ENCODE data around the gene BRIP1. TPM values are rescaled to one million over a fixed set of nuclear protein-coding genes. Genes with fewer than 3 reads are reported as not detected.

Gene BRIP1
- total RNA-seq, 3 donors from 2014 or later (not counting 1 experiment from before 2014, with no cell fraction given) = 2.7 to 3.7 (median 2.9) TPM

GRCh38 chr17:61770752-61771533 lies 92.4 kb downstream of the BRIP1 start:
- no peaks in the 10 kb centered on the region for H3K27me3 Mint-ChIP-seq (ENCODE audit: low read depth in 2 of 2)
- no peak overlapping the region for H3K4me3 ChIP-seq (ENCODE audit: low read length)
- H3K4me1 ChIP-seq (ENCODE audit: control insufficient read depth, insufficient read depth, low read length) = no peaks in the 10 kb centered on the region
- intact Hi-C loops (cut with micrococcal nuclease) = no loop called here
- no peak overlapping the region for H3K27ac Mint-ChIP-seq
- H3K9me3 ChIP-seq (ENCODE audit: control insufficient read depth, insufficient read depth, low read length) = no peaks in the 10 kb centered on the region
- DNase-seq (no peak), ATAC-seq (no peak)
- no peak overlapping the region for H3K4me3 Mint-ChIP-seq
- no peaks in the 10 kb centered on the region for H3K4me1 Mint-ChIP-seq
- no CpG with 5 or more reads among the region's 2 CpGs for WGBS (ENCODE audit: insufficient coverage)
- H3K27ac ChIP-seq (ENCODE audit: low read length) = no peak overlapping the region
- no peaks in the 10 kb centered on the region for H3K27me3 ChIP-seq (ENCODE audit: control insufficient read depth, insufficient read depth, low read length)
- H3K36me3 ChIP-seq (ENCODE audit: control insufficient read depth, insufficient read depth, low read length) = no peaks in the 10 kb centered on the region
- peaks cover 3 to 7% of the 10 kb centered on the region in 2 donors for H3K9me3 Mint-ChIP-seq
- peaks cover 18% of the 10 kb centered on the region for H3K36me3 Mint-ChIP-seq
- no peak for TF ChIP-seq CTCF (IDR thresholded peaks at IDR 0.05)

- Mint-ChIP-seq H3K4me1 (no peaks in the 10 kb centered on the region), H3K27me3 (ENCODE audit: low read depth in 2 of 2) (no peaks in the 10 kb centered on the region), H3K9me3 (peaks cover 3 to 7% of the 10 kb centered on the region in 2 donors), H3K27ac (no peak overlapping the region), H3K4me3 (no peak overlapping the region), H3K36me3 (peaks cover 18% of the 10 kb centered on the region)
- Histone ChIP-seq H3K36me3 (ENCODE audit: control insufficient read depth, insufficient read depth, low read length) (no peaks in the 10 kb centered on the region), H3K9me3 (ENCODE audit: control insufficient read depth, insufficient read depth, low read length) (no peaks in the 10 kb centered on the region), H3K4me1 (ENCODE audit: control insufficient read depth, insufficient read depth, low read length) (no peaks in the 10 kb centered on the region), H3K27ac (ENCODE audit: low read length) (no peak overlapping the region), H3K4me3 (ENCODE audit: low read length) (no peak overlapping the region), H3K27me3 (ENCODE audit: control insufficient read depth, insufficient read depth, low read length) (no peaks in the 10 kb centered on the region)
- intact Hi-C loops (cut with micrococcal nuclease) = no loop called here
- no peak for ATAC-seq
- TF ChIP-seq CTCF (IDR thresholded peaks at IDR 0.05) = no peak
- no peak for DNase-seq
These were observed 93.3 kb downstream of the BRIP1 start for GRCh38 chr17:61770043-61770442.

GRCh38 chr17:61768405-61768804 lies 94.9 kb downstream of the BRIP1 start:
- Histone ChIP-seq H3K4me3 (ENCODE audit: low read length) (no peak overlapping the region), H3K36me3 (ENCODE audit: control insufficient read depth, insufficient read depth, low read length) (no peaks in the 10 kb centered on the region), H3K27ac (ENCODE audit: low read length) (no peak overlapping the region), H3K27me3 (ENCODE audit: control insufficient read depth, insufficient read depth, low read length) (no peaks in the 10 kb centered on the region), H3K4me1 (ENCODE audit: control insufficient read depth, insufficient read depth, low read length) (no peaks in the 10 kb centered on the region), H3K9me3 (ENCODE audit: control insufficient read depth, insufficient read depth, low read length) (no peaks in the 10 kb centered on the region)
- Mint-ChIP-seq H3K27ac (no peak overlapping the region), H3K36me3 (peaks cover 18% of the 10 kb centered on the region), H3K4me1 (no peaks in the 10 kb centered on the region), H3K9me3 (peaks cover 3 to 7% of the 10 kb centered on the region in 2 donors), H3K4me3 (no peak overlapping the region), H3K27me3 (ENCODE audit: low read depth in 2 of 2) (no peaks in the 10 kb centered on the region)
- ATAC-seq (no peak), DNase-seq (no peak)
- 80% methylated on average over 1 of the region's 3 CpGs for WGBS (ENCODE audit: insufficient coverage)
- no peak for TF ChIP-seq CTCF (IDR thresholded peaks at IDR 0.05)
- intact Hi-C loops (cut with micrococcal nuclease) = no loop called here

- no CpG with 5 or more reads among the region's 2 CpGs for WGBS (ENCODE audit: insufficient coverage)
- Mint-ChIP-seq H3K4me1 (no peaks in the 10 kb centered on the region), H3K27ac (no peak overlapping the region), H3K9me3 (peaks cover 2 to 7% of the 10 kb centered on the region in 2 donors), H3K36me3 (peaks cover 18% of the 10 kb centered on the region), H3K4me3 (no peak overlapping the region), H3K27me3 (ENCODE audit: low read depth in 2 of 2) (no peaks in the 10 kb centered on the region)
- no peak for TF ChIP-seq CTCF (IDR thresholded peaks at IDR 0.05)
- intact Hi-C loops (cut with micrococcal nuclease) = no loop called here
- H3K9me3 ChIP-seq (ENCODE audit: control insufficient read depth, insufficient read depth, low read length) = no peaks in the 10 kb centered on the region
- H3K27me3 ChIP-seq (ENCODE audit: control insufficient read depth, insufficient read depth, low read length) = no peaks in the 10 kb centered on the region
- ATAC-seq (no peak), DNase-seq (no peak)
- H3K4me1 ChIP-seq (ENCODE audit: control insufficient read depth, insufficient read depth, low read length) = no peaks in the 10 kb centered on the region
- no peaks in the 10 kb centered on the region for H3K36me3 ChIP-seq (ENCODE audit: control insufficient read depth, insufficient read depth, low read length)
- no peak overlapping the region for H3K27ac ChIP-seq (ENCODE audit: low read length)
- H3K4me3 ChIP-seq (ENCODE audit: low read length) = no peak overlapping the region
These were observed 96.8 kb downstream of the BRIP1 start for GRCh38 chr17:61766520-61766919.
